Spleen (tissue), 7 donors: ENCODE measurements around the gene BTBD16.

ENCODE experiments used
- CTCF ChIP-seq, 11 experiments: fragments of 200-600 bp in 7 of 11; fragments of 450-650 bp in 4 of 11; sonication (generic) in 4 of 11; IDR thresholded peaks in 8 of 11; conservative IDR thresholded peaks in 3 of 11; 1 replicate in 7 of 11; 2 replicates in 4 of 11; pipeline versions ENCODE4 v1.4.0 to v1.8.0; 2016 to 2021; ENCODE audit warnings: antibody characterized with exemption in 11 of 11, inconsistent platforms in 4 of 11, mild to moderate bottlenecking in 1 of 11
- POLR2A ChIP-seq, 3 donors: fragments of 450-650 bp; IDR thresholded peaks; one replicate each; pipeline ENCODE4 v1.5.1; 2017; ENCODE audit warnings: antibody characterized with exemption in 3 of 3, mild to moderate bottlenecking in 1 of 3
- donor health status: DM: no; HTN: no; CAD: no; lungs with moderate emphysema.
- donor health status: DM: no; HTN: no; CAD: no.
- donor health status: DM: no; HTN: no; CAD: no.

GRCh38 chr10:122222638-122223037 is 48.5 kb upstream of the BTBD16 start:
- TF ChIP-seq CTCF (IDR thresholded peaks at IDR 0.05 in 8 of 11, conservative IDR thresholded peaks at IDR 0.05 in 3 of 11) (no peak), POLR2A (IDR thresholded peaks at IDR 0.05) (no peak)
